Measurements from ENCODE around the gene SLC25A33.
"Not testable (repeated sequence)": the region's sequence is repeated elsewhere in the genome, so short reads cannot be mapped to it uniquely, and the experiment has no call there.

GRCh38 chr1:9625030-9625429 is 85.8 kb downstream of the SLC25A33 start:
- TF ChIP-seq POLR2A, CTCF (IDR thresholded peaks at IDR 0.05): not testable (repeated sequence)

Measured in transverse colon (tissue), 3 donors.